OCI-LY7 (cell line): Measurements from ENCODE around the gene DROSHA. TPM values are rescaled to one million over a fixed set of nuclear protein-coding genes. Genes with fewer than 3 reads are reported as not detected.
"Not testable (repeated sequence)": the region's sequence is repeated elsewhere in the genome, so short reads cannot be mapped to it uniquely, and the experiment has no call there.

Source experiments
- BruUV-seq: library from RNA; stranded (reverse); fragments of 400-500 nt; replicated peaks from 2 replicates; lab custom pipeline; 2021; lab: Mats Ljungman, UMichigan
- CTCF ChIA-PET: fragments of 300-600 bp; sonication (Branson Sonifier 250); formaldehyde crosslinking; loops from one replicate; lab custom pipeline; 2022; ENCODE audit warnings: antibody characterized with exemption; ENCODE audit not compliant: unreplicated experiment; lab: Charles Lee
- POLR2A ChIA-PET: fragments of 300-600 bp; sonication (Branson Sonifier 250); formaldehyde crosslinking; loops from one replicate; lab custom pipeline; 2022; ENCODE audit warnings: antibody characterized with exemption; lab: Charles Lee
- DNase-seq: peaks from one replicate; pipeline ENCODE4 v3.0.0-alpha.2; 2015; ENCODE audit warnings: low spot score
- H2AFZ ChIP-seq: fragments of 200-600 bp; sonication (generic), shearing (Covaris generic); 2 replicates; pipeline ENCODE4 v1.6.1; 2014; ENCODE audit warnings: mild to moderate bottlenecking, antibody characterized with exemption, low read length, moderate library complexity
- H3K27ac ChIP-seq: fragments of 200-600 bp; sonication (generic); 2 replicates; pipeline ENCODE4 v1.5.1; 2014; ENCODE audit warnings: mixed run types, low read depth, mild to moderate bottlenecking, moderate library complexity, low read length, inconsistent platforms; ENCODE audit not compliant: poor library complexity, severe bottlenecking
- H3K36me3 ChIP-seq: fragments of 200-600 bp; sonication (generic); 2 replicates; pipeline ENCODE4 v1.6.1; 2014; ENCODE audit warnings: mild to moderate bottlenecking, antibody characterized with exemption, low read length, moderate library complexity, mixed read lengths; ENCODE audit not compliant: insufficient read depth
- H3K4me1 ChIP-seq: fragments of 200-600 bp; sonication (generic); 2 replicates; pipeline ENCODE4 v1.5.1; 2014; ENCODE audit warnings: mild to moderate bottlenecking, low read length; ENCODE audit not compliant: insufficient read depth, poor library complexity, severe bottlenecking
- H3K4me2 ChIP-seq: fragments of 200-600 bp; sonication (generic); 2 replicates; pipeline ENCODE4 v1.6.1; 2014; ENCODE audit warnings: mild to moderate bottlenecking, low read length
- H3K4me3 ChIP-seq: fragments of 200-600 bp; sonication (generic); 2 replicates; pipeline ENCODE4 v1.5.1; 2014; ENCODE audit warnings: mild to moderate bottlenecking, low read depth, low read length; ENCODE audit not compliant: poor library complexity, severe bottlenecking
- H3K79me2 ChIP-seq: fragments of 200-600 bp; sonication (generic); 2 replicates; pipeline ENCODE4 v1.6.1; 2016; ENCODE audit warnings: low read depth, mild to moderate bottlenecking, low read length, moderate library complexity, mixed read lengths; ENCODE audit not compliant: insufficient read depth
- H3K9me2 ChIP-seq: fragments of 200-600 bp; sonication (generic); 2 replicates; pipeline ENCODE4 v1.6.1; 2016; ENCODE audit warnings: mild to moderate bottlenecking, low read length, mixed read lengths; ENCODE audit not compliant: insufficient read depth
- H3K9me3 ChIP-seq: fragments of 200-600 bp; sonication (generic); 2 replicates; pipeline ENCODE4 v1.6.1; 2014; ENCODE audit warnings: mild to moderate bottlenecking, mixed run types, low read length, mixed read lengths
- H4K20me1 ChIP-seq: fragments of 200-600 bp; sonication (generic); 2 replicates; pipeline ENCODE4 v1.6.1; 2014; ENCODE audit warnings: mild to moderate bottlenecking, antibody characterized with exemption, low read length, moderate library complexity, mixed read lengths; ENCODE audit not compliant: insufficient read depth
- EZH2phosphoT487 ChIP-seq: fragments of 200-600 bp; sonication (generic); IDR thresholded peaks from 2 replicates; pipeline ENCODE4 v1.6.1; 2018; ENCODE audit warnings: low read depth, borderline replicate concordance, mild to moderate bottlenecking, mixed run types, antibody characterized with exemption, low read length, moderate library complexity, mixed read lengths
- intact Hi-C: fragments of 100-400 bp; cut with micrococcal nuclease; formaldehyde crosslinking; loops from one replicate; pipeline ENCODE4 v1.10.0; 2022; ENCODE audit not compliant: unreplicated experiment
- total RNA-seq, 2 experiments: library from RNA; depleted of rRNA in 1 of 2; stranded (reverse); fragments of >200 nt in 1 of 2; shearing (Covaris generic) in 1 of 2; gene quantifications; 2 replicates each; pipeline ENCODE4 v1.2.3, GENCODE V29; 2014 to 2022
- TF ChIP-seq, protein P1 (sequence below): fragments of 200-600 bp; sonication (generic); conservative IDR thresholded peaks from 2 replicates; pipeline ENCODE4 v1.5.1; 2014; ENCODE audit warnings: mild to moderate bottlenecking, antibody characterized with exemption, low read length, moderate library complexity, mixed read lengths

Gene DROSHA
- total RNA-seq, 2 experiments from 2014 or later = 56.3 to 92.8 TPM

- Histone ChIP-seq H3K79me2 (no peaks in the 10 kb centered on the region), H3K9me2 (no peaks in the 10 kb centered on the region), H3K36me3 (peaks cover 57% of the 10 kb centered on the region), H4K20me1 (no peaks in the 10 kb centered on the region), H3K4me3 (no peak overlapping the region), H3K9me3 (no peaks in the 10 kb centered on the region), H3K27ac (no peak overlapping the region), H3K4me2 (no peak overlapping the region), H3K4me1 (no peaks in the 10 kb centered on the region), H2AFZ (no peak overlapping the region)
- CTCF ChIA-PET = no interaction called here
- TF ChIP-seq, protein P1, sequence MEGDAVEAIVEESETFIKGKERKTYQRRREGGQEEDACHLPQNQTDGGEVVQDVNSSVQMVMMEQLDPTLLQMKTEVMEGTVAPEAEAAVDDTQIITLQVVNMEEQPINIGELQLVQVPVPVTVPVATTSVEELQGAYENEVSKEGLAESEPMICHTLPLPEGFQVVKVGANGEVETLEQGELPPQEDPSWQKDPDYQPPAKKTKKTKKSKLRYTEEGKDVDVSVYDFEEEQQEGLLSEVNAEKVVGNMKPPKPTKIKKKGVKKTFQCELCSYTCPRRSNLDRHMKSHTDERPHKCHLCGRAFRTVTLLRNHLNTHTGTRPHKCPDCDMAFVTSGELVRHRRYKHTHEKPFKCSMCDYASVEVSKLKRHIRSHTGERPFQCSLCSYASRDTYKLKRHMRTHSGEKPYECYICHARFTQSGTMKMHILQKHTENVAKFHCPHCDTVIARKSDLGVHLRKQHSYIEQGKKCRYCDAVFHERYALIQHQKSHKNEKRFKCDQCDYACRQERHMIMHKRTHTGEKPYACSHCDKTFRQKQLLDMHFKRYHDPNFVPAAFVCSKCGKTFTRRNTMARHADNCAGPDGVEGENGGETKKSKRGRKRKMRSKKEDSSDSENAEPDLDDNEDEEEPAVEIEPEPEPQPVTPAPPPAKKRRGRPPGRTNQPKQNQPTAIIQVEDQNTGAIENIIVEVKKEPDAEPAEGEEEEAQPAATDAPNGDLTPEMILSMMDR = no peak
- no peak for TF ChIP-seq EZH2phosphoT487
- no peak for DNase-seq
- POLR2A ChIA-PET = interaction anchor here (0.6 kb wide), 1 partner anchor 412 kb away, joined by 3 read pairs; no protein-coding TSS in a partner anchor
- intact Hi-C loops = no loop called here
- BruUV-seq = no TSS peak
Observed at GRCh38 chr5:31401691-31402090, 130.2 kb downstream of the DROSHA start.

DNA sequence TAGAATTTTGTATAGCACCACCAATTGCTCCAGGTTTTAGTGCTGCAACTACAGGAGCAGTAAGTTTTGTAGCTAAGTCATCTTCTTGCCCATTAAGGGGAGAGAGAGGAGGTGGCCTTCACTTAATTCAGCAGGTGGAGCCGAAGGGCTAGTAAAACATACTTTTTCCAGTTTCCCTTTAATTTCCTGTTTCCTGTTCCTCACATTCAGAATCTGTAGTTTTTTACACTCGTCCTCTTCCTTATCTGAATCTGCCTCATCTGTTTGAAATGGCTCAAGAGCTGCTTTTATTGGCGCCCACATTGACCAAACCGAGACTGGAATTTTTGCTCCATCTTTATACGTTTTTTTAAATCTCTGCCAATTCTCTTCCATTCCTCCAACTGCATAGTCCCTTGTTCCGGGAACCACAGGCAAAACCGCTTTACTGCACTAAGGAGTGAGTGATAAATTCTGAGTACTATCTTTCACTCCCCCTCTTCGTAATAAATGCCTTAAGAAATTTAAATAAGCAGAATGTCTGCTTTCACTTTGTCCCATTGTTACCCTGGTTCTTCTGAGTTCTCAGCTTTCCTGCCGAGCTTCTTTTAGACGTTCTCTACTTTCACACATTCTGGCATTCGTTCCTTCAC lies 133.9 kb downstream of the DROSHA start:
- Histone ChIP-seq H3K79me2 (no peaks in the 10 kb centered on the region), H3K36me3 (peaks cover 20% of the 10 kb centered on the region), H4K20me1 (no peaks in the 10 kb centered on the region), H3K4me3 (no peak overlapping the region), H3K9me3 (no peaks in the 10 kb centered on the region), H2AFZ (no peak overlapping the region), H3K4me2 (no peak overlapping the region), H3K27ac (no peak overlapping the region), H3K4me1 (no peaks in the 10 kb centered on the region), H3K9me2 (no peaks in the 10 kb centered on the region)
- no peak for DNase-seq
- ChIA-PET CTCF (no interaction called here), POLR2A (no interaction called here)
- no TSS peak for BruUV-seq
- TF ChIP-seq, protein P1 = no peak
- TF ChIP-seq EZH2phosphoT487 = no peak
- intact Hi-C loops = no loop called here

GRCh38 chr5:31396611-31397295 lies 135.1 kb downstream of the DROSHA start:
- Histone ChIP-seq H3K4me3 (no peak overlapping the region), H4K20me1 (no peaks in the 10 kb centered on the region), H3K36me3 (peaks cover 12% of the 10 kb centered on the region), H3K4me1 (no peaks in the 10 kb centered on the region), H3K9me3 (no peaks in the 10 kb centered on the region), H3K9me2 (no peaks in the 10 kb centered on the region), H2AFZ (no peak overlapping the region), H3K27ac (no peak overlapping the region), H3K79me2 (no peaks in the 10 kb centered on the region), H3K4me2 (no peak overlapping the region)
- no peak for TF ChIP-seq EZH2phosphoT487
- TF ChIP-seq, protein P1 = no peak
- ChIA-PET POLR2A (no interaction called here), CTCF (no interaction called here)
- BruUV-seq = no TSS peak
- intact Hi-C loops = no loop called here
- no peak for DNase-seq

GRCh38 chr5:31395450-31396045 lies 136.3 kb downstream of the DROSHA start:
- intact Hi-C loops = not testable (repeated sequence)

More at GRCh38 chr5:31395450-31396045, 136.3 kb downstream of the DROSHA start:
- CTCF ChIA-PET, H3K4me1 ChIP-seq, DNase-seq, H3K4me2 ChIP-seq, BruUV-seq, H3K79me2 ChIP-seq, H3K9me2 ChIP-seq, H4K20me1 ChIP-seq, H3K27ac ChIP-seq, H3K9me3 ChIP-seq, H3K4me3 ChIP-seq, POLR2A ChIA-PET, H2AFZ ChIP-seq, H3K36me3 ChIP-seq: not testable (repeated sequence)
